Activated CD8-positive, alpha-beta memory T cell treated with anti-CD3 and anti-CD28 coated beads for 24 hours (primary cell): ENCODE data around the gene MPRIP.

Experiments
- DNase-seq: peaks from one replicate; pipeline ENCODE4 v3.0.0-alpha.2; 2020

The MPRIP gene

GRCh38 chr17:17216236-17216635, 174.0 kb downstream of the MPRIP start:
- DNase-seq, result no peak

GRCh38 chr17:17216776-17217175, 174.5 kb downstream of the MPRIP start:
- no peak for DNase-seq

- no peak for DNase-seq
Observed at GRCh38 chr17:17217995-17218394, 175.7 kb downstream of the MPRIP start.

GRCh38 chr17:17220529-17220928, 178.3 kb downstream of the MPRIP start:
- DNase-seq, result no peak

- no peak for DNase-seq
Observed at GRCh38 chr17:17221329-17221728, 179.1 kb downstream of the MPRIP start.

- no peak for DNase-seq
Observed at GRCh38 chr17:17223736-17224135, 181.5 kb downstream of the MPRIP start.

GRCh38 chr17:17224137-17224536, 181.9 kb downstream of the MPRIP start:
- DNase-seq, result no peak

- DNase-seq, result no peak
Observed at GRCh38 chr17:17225901-17226300, 183.6 kb downstream of the MPRIP start.

- no peak for DNase-seq
Observed at GRCh38 chr17:17226451-17227265, 184.4 kb downstream of the MPRIP start.

- no peak for DNase-seq
Observed at GRCh38 chr17:17227608-17228520, 185.6 kb downstream of the MPRIP start.

GRCh38 chr17:17228521-17229279, 186.4 kb downstream of the MPRIP start:
- no peak for DNase-seq

- DNase-seq, result no peak
Observed at GRCh38 chr17:17229416-17230384, 187.4 kb downstream of the MPRIP start.

- DNase-seq, result no peak
Observed at GRCh38 chr17:17231621-17232302, 189.5 kb downstream of the MPRIP start.

GRCh38 chr17:17232303-17232621, 190.0 kb downstream of the MPRIP start:
- DNase-seq, result no peak

GRCh38 chr17:17235212-17236174, 193.2 kb downstream of the MPRIP start:
- no peak for DNase-seq

- DNase-seq, result peak; percentile 62
Observed at GRCh38 chr17:17236295-17237025, 194.2 kb downstream of the MPRIP start.

- peak; percentile 96 for DNase-seq
Observed at GRCh38 chr17:17237026-17237799, 195.0 kb downstream of the MPRIP start, which contains the start of gene FLCN. Gene FLCN, minus strand, starts transcription at chr17:17237168. Its CDS starts 9,031 bp downstream, at chr17:17228137.

- no peak for DNase-seq
Observed at GRCh38 chr17:17239832-17240231, 197.6 kb downstream of the MPRIP start.

- no peak for DNase-seq
Observed at GRCh38 chr17:17241656-17242055, 199.4 kb downstream of the MPRIP start.
